22Rv1 (cell line): ENCODE measurements around the gene TKTL1.

Experiments used
- H3K27ac ChIP-seq: fragments of 450-650 bp; 2 replicates; pipeline ENCODE4 v1.5.1; 2017
- ZFX ChIP-seq: fragments of 450-650 bp; IDR thresholded peaks from 2 replicates; pipeline ENCODE4 v1.6.1; 2017; ENCODE audit warnings: antibody characterized with exemption, borderline replicate concordance
- TF ChIP-seq, protein P1 (sequence below): fragments of 450-650 bp; IDR thresholded peaks from 2 replicates; pipeline ENCODE4 v1.5.1; 2017; ENCODE audit warnings: mild to moderate bottlenecking

The TKTL1 gene

DNA sequence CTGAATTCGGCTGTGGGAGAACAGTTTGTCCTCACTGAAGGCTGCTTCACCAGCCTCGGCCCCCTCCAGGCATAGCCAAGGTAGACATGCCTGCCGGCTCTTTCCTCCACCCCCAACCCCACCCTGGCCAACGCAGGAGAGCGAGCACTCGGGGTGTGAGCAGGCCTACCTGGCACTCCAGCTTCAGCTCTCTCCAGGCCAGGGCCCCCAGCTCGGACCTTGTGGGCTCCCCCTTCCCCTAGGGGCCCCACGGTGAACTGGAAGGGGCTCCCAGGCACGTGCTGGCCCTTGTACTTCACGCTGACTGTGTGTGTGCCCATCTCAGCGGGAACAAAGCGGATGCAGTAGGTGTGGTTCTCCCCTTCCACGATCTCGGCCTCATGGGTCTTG, 56.4 kb downstream of the TKTL1 start:
- no peak for TF ChIP-seq ZFX
- TF ChIP-seq, protein P1, sequence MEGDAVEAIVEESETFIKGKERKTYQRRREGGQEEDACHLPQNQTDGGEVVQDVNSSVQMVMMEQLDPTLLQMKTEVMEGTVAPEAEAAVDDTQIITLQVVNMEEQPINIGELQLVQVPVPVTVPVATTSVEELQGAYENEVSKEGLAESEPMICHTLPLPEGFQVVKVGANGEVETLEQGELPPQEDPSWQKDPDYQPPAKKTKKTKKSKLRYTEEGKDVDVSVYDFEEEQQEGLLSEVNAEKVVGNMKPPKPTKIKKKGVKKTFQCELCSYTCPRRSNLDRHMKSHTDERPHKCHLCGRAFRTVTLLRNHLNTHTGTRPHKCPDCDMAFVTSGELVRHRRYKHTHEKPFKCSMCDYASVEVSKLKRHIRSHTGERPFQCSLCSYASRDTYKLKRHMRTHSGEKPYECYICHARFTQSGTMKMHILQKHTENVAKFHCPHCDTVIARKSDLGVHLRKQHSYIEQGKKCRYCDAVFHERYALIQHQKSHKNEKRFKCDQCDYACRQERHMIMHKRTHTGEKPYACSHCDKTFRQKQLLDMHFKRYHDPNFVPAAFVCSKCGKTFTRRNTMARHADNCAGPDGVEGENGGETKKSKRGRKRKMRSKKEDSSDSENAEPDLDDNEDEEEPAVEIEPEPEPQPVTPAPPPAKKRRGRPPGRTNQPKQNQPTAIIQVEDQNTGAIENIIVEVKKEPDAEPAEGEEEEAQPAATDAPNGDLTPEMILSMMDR, result no peak
- H3K27ac ChIP-seq, result no peak overlapping the region

DNA sequence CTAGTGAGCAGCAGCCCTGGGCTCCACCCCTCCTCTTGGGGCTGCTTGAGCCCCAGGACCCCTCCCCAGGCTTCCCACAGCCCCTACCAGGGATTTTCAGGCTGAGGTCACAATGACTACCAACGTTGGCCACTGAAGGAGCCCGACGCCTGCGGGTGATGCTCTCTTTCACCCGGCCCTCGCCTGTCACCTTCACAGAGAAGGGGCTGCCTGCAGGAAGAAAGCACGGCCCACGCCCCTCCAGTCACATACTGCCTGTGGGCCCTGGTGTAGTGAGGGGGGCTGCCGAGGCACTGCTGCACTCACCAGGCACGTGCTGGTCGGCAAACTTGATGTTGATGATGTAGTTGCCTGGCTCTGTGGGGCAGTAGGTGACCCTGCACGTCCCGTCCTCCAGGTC, 56.9 kb downstream of the TKTL1 start:
- H3K27ac ChIP-seq, result no peak overlapping the region
- no peak for TF ChIP-seq ZFX
- TF ChIP-seq, protein P1, result no peak

DNA sequence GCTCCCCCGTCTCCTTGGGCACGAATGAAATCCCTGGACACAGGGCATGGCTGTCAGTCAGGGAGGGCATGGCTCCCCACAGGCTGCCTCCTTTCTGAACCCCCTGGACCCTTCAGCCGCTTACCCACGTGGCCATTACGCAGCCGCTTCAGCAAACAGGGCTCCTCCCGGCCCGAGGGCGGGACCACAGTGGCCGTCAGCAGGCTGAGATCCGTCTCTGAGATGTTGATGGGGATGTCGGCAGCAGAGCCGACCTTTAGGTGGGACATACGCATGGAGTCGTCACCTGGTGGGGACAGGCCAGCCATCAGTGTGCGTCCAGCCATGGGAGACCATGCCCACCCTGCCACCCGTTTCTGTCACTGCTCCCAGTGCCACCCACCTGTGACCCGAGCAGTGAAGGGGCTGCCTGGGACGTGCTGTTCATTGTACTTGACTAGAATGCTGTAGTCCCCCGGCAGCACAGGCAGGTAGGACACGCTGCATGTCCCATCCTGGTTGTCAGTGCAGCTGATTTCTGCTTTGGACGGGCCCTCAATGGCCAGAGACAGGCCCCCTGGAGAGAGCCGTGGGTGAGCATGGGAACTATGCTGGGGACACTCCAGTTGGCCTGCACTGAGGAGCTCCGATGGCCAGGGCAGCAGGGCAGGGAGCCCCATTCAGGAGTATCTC, 57.7 kb downstream of the TKTL1 start:
- TF ChIP-seq, protein P1, result no peak
- no peak for TF ChIP-seq ZFX

DNA sequence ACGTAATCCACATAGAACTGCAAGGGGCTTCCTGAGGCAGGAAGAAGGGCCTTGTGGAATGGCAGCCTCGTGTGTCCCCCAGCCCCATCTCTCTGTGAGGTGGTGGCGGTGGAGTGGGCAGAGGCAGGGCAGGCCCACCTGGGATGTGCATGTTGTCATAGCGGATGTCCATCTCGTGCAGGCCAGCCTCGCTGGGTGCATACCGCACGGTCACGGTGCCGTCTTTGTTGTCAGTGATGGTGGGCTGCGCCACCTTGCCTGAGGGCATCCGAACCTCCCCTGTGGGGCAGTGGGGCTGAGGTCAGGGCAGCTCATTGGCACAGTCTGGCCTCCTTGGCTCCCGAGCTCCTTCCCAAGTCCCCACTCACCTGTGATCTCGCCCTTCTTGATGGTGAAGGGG, 58.4 kb downstream of the TKTL1 start:
- no peak overlapping the region for H3K27ac ChIP-seq
- TF ChIP-seq, protein P1, result no peak
- no peak for TF ChIP-seq ZFX

More for the DNA sequence above, 57.7 kb downstream of the TKTL1 start:
- H3K27ac ChIP-seq, result no peak overlapping the region

DNA sequence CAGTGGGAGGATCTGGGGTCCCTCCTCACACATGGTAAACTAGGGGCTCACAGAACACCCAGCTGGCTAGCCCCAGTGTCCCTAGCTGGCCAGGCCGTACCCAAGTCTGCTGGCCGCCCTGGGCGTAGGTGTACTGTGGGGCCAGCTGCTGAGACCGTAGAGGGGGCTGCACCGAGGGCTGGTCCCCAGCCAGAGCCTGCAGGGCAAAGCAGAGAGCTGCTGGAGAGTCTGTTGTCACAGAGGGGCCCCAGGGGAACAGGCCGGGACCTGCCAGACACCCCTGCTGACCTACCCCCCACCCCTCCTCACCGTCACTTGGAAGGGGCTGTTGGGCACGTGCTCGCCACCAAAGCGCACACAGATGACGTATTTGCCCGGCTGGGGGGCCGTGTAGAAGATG, 58.9 kb downstream of the TKTL1 start:
- H3K27ac ChIP-seq, result no peak overlapping the region
- TF ChIP-seq, protein P1, result no peak
- no peak for TF ChIP-seq ZFX

DNA sequence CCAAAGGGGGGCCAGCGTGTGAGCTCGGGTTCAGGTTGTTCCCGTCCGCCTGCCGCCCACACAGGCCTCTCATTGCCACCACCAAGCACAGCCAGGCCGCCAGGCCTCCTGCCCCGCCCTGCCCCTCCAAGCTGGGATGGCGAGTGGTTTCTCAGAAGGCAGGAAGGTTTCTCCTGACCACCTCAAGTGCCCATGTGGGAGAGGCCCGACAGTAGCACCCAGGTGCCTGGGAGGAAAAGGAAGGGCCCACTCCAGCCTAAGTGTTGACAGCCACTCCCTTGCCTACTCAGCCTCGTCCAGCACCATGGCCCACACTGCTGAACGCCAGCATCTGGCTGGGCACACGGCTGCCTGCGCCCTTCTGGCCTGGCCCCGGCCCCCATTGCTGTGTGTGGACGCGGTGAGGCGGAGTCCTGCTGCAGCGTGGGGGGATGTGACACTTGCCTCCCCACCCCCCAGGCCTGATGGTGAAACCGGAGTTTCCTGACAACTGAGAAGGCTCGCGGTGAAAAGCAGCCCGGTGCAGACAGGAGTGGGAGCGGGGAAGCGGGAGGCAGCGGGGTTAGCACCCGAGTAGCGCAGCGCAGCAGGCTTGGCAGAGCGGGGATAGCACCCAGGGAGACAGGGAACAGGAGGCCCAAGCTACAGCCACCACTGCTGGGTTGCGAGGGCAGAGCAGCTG, 59.6 kb downstream of the TKTL1 start:
- TF ChIP-seq, protein P1, result no peak
- TF ChIP-seq ZFX, result no peak
- H3K27ac ChIP-seq, result no peak overlapping the region

DNA sequence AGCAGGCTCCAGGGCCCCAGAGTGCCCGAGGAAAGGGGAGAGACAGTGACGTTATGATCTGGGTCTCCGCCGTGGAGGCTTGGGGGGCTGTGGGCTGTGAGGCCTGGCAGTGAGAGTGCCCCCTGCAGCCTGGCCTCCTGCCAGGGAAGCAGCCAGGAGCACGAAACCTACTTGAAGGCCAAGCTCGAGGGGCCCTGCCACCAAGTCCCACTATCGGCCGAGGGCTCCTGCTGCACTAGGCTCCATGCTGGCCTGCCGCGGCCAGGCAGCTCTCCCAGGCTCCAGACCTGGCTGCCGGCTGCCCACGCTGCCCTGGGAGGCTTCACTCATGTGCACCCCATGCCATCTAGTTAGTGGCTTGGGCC, 60.2 kb downstream of the TKTL1 start:
- H3K27ac ChIP-seq, result no peak overlapping the region
- TF ChIP-seq, protein P1, result no peak
- TF ChIP-seq ZFX, result no peak
